GM10847 (cell line): ENCODE results near the gene YLPM1.

Source experiments
- POLR2A ChIP-seq: IDR thresholded peaks from 2 replicates; pipeline ENCODE4 v1.6.1; 2011; ENCODE audit not compliant: insufficient read length; ENCODE audit errors: extremely low read depth

The YLPM1 gene

GRCh38 chr14:74762917-74763802 lies at the start of gene YLPM1:
TSS of gene YLPM1 (plus strand) at chr14:74763316. CDS start at chr14:74763490, 174 bp downstream.
- TF ChIP-seq POLR2A: peak; percentile 93

DNA sequence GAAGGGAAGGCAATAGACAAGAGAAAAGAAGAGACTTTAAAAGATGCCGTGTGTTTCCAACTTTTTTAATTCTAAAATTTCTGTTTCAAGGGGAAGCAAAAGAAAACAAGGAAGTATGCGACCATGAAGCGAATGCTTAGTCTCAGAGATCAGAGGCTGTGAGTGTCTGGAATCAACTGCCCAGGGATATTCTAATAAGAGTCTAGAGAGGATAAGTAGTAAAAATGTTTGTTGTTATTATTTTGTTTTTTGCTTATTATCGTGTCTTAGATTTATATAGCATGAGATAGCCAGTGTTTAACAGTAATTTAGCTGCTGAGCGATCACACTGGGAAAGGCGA lies 49.8 kb upstream of the YLPM1 start:
- no peak for TF ChIP-seq POLR2A

- TF ChIP-seq POLR2A: no peak
Measured at GRCh38 chr14:74720526-74720925, 42.6 kb upstream of the YLPM1 start.

DNA sequence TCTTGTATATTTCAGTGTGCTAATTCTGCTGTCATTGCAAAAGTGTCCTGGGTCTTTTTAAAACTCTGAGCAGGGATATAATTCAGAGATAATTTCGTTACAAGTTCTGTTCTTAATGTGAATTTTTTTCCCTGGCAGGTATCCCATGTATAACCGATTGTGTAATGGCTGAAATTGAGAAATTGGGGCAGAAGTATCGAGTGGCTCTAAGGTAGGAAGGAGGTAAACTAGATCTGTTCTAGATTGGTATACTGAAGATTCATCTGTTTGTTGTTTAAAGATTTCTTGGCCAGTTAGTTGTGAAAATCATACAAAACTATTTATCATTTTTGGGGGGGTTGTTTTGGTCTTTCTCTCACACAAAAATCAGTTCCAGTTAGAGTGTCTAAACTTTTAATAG lies 40.0 kb upstream of the YLPM1 start:
- TF ChIP-seq POLR2A: no peak

GRCh38 chr14:74732387-74732786 lies 30.7 kb upstream of the YLPM1 start:
- no peak for TF ChIP-seq POLR2A

DNA sequence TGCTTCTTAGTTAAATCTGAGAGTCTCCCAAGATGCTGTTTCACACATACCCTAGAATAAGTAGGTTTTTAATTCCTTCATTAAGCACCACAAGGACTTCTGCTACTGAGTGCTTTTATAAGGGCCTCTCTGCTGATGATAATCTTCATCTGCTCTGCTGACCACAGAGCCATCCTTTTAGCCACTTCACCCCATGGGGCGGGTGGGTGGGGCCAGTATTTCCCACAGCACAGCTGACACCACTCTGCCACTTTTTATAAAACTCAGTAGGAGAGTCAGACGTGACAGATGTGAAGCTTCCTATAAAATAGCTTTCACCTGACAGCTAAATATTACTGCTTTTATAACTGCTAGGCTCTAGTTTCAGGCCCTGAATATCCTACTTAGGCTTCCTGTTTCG lies 29.9 kb upstream of the YLPM1 start:
- no peak for TF ChIP-seq POLR2A

GRCh38 chr14:74735125-74735524 lies 28.0 kb upstream of the YLPM1 start:
- TF ChIP-seq POLR2A: no peak

DNA sequence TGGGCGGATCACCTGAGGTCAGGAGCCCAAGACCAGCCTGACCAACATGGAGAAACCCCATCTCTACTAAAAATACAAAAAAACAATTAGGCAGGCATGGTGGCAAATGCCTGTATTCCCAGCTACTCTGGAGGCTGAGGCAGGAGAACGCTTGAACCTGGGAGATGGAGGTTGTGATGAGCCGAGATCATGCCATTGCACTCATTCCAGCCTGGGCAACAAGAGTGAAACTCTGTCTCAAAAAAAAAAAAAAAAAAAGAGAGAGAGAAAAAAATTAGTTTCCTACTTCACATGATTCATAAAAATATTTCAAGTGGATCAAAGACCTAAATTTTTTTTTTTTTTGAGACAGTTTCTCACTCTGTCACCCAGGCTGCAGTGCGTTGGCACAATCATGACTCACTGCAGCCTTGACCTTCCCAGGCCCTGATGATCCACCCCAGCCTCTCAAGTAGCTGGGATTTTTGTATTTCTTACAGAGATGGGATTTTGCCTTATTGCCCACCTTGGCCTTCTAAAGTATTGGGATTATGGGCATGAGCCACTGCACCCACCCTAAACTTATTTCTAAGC lies 25.3 kb upstream of the YLPM1 start:
- no peak for TF ChIP-seq POLR2A

- no peak for TF ChIP-seq POLR2A
Measured at GRCh38 chr14:74739293-74740030, 23.7 kb upstream of the YLPM1 start.

DNA sequence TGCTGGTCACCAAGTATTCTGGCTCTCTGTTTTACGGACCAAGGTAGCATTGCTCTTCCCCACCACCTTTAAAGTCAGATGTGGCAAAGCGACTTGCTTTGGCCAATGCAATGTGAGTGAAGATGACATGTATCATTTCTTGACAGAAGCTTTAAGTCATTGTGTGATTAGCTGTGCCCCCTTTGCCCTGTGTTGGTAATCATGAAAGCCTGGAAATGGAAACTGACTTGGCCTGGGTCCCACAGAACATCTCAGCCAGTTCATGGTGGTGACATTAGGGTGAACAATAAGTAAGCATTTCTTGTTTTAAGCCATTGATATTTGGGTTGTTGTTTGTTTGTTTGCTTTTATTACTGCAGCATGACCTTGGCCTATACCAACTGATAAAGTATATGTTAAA lies 15.9 kb upstream of the YLPM1 start:
- TF ChIP-seq POLR2A: no peak

- no peak for TF ChIP-seq POLR2A
Measured at GRCh38 chr14:74754157-74754556, 9.0 kb upstream of the YLPM1 start.

- TF ChIP-seq POLR2A: no peak
Measured at GRCh38 chr14:74754899-74755298, 8.2 kb upstream of the YLPM1 start.

DNA sequence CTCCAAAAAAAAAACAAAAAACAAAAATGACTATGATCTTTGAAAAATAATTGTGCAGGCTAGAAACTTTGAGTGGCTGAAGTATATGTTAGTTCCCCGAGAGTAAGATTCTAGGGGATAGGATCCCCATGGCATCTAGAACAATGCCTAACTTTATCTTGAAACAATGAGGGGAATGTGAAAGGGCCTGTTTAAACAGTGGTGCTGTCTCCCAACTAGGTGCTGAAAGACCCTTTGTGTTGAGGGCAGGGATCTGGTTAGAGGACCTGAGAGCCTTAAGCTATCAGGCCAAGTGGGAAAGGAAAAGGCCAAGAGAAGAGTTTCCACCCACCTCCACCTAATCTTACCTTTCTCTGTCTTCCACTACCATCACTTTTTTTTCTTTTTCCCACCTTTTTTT lies 6.8 kb upstream of the YLPM1 start:
- TF ChIP-seq POLR2A: no peak

- TF ChIP-seq POLR2A: no peak
Measured at GRCh38 chr14:74763803-74764531, 851 bp downstream of the YLPM1 start.

DNA sequence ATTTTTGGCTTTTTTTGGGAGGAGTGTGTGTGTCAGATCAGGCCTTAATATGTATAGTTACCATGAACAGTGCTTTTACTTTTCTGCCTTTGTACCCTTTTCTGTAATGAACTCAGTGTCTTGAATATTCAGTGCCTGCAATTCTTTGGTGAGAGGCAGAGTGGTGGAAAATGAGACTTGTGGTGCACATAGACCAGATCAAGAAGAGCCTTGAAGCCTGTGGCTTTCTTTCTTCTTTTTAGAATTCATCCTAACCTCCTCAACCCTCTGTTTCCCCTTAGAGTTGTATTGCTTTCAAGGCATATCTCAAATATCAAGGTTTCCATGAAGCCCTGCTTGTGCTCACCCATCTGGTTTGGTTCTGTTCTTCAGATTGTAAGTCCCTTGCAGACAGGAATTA lies 2.6 kb downstream of the YLPM1 start:
- no peak for TF ChIP-seq POLR2A
